Body of pancreas (tissue), 4 donors: ENCODE measurements around the gene ARHGEF33. TPM values are rescaled to one million over a fixed set of nuclear protein-coding genes. Genes with fewer than 3 reads are reported as not detected.

ENCODE experiments used
- ATAC-seq: fragments of 150-250 bp; one replicate; pipeline ENCODE4 v1.9.1; 2016
- DNase-seq, 4 donors: peaks; one replicate each; pipeline ENCODE4 v3.0.0-alpha.2; 2019
- H3K27ac ChIP-seq, 4 donors: fragments of 200-600 bp; sonication (generic); 1 replicate in 3 of 4; 2 replicates in 1 of 4; pipeline versions ENCODE4 v1.5.1 to v1.6.1; 2016 to 2019; ENCODE audit warnings: mild to moderate bottlenecking in 1 of 4, mixed read lengths in 1 of 4, moderate library complexity in 1 of 4
- H3K27me3 ChIP-seq, 2 donors: fragments of 200-600 bp; sonication (generic); one replicate each; pipeline ENCODE4 v1.6.0; 2016; ENCODE audit warnings: mild to moderate bottlenecking in 1 of 2
- H3K36me3 ChIP-seq, 2 donors: fragments of 200-600 bp; sonication (generic); replicated peaks in 1 of 2; 2 replicates each; pipeline ENCODE4 v1.5.1; 2016; ENCODE audit warnings: low read depth in 2 of 2; ENCODE audit not compliant: insufficient read depth in 1 of 2
- H3K4me1 ChIP-seq: fragments of 200-600 bp; sonication (generic); one replicate; pipeline ENCODE4 v1.6.0; 2016
- H3K4me3 ChIP-seq, 2 donors: fragments of 200-600 bp; sonication (generic); 1 replicate in 1 of 2; 2 replicates in 1 of 2; pipeline ENCODE4 v1.5.1; 2016 to 2019
- H3K9me3 ChIP-seq, 3 donors: fragments of 200-600 bp; sonication (generic); 1 replicate in 2 of 3; 2 replicates in 1 of 3; pipeline ENCODE4 v1.5.1; 2016
- POLR2A ChIP-seq, 3 donors: fragments of 450-650 bp; IDR thresholded peaks; one replicate each; pipeline ENCODE4 v1.6.1; 2016; ENCODE audit warnings: antibody characterized with exemption in 3 of 3, mild to moderate bottlenecking in 2 of 3
- WGBS, 2 donors: methylation state at CpG; one replicate each; pipeline ENCODE4 v1.1.5; 2017; 5-methylcytosine and 5-hydroxymethylcytosine counted together
- intact Hi-C: fragments of 100-400 bp; cut with DNase I; formaldehyde crosslinking; loops from one replicate; pipeline ENCODE4 v1.15.1; 2023
- total RNA-seq, 2 donors: library from RNA; depleted of rRNA; stranded (reverse); fragments of >200 nt; gene quantifications; one replicate each; pipeline ENCODE4 v1.1.0, GENCODE V29; 2016
- TF ChIP-seq, protein P1 (sequence below), 7 experiments: fragments of 450-650 bp in 4 of 7; fragments of 200-600 bp in 3 of 7; sonication (generic) in 3 of 7; IDR thresholded peaks; one replicate each; pipeline ENCODE4 v1.5.1; 2016 to 2019; ENCODE audit warnings: antibody characterized with exemption in 7 of 7

The ARHGEF33 gene
- total RNA-seq, 2 donors from 2014 or later, result 0.33 to 1.3 TPM

DNA sequence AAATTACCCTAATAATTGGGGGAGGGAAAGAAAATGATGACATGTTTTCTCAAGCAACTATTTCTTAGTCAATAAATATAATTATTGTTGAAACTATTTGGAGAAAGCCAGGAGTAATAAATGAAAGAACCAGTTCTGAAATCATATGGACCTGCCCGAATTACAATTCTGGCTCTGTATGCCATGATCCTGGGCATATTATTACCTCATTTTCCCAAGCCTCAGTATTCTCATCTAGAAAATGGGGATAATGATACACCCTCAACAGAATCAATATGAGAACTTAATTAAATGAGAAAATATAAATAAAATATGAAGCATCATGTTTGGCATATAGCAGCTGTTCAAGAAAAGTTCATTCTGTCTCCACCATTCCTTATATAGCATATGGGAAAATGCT, 22.9 kb downstream of the ARHGEF33 start:
- Histone ChIP-seq H3K4me1 (no peaks in the 10 kb centered on the region), H3K36me3 (no peaks in the 10 kb centered on the region), H3K9me3 (no peaks in the 10 kb centered on the region), H3K27ac (no peak overlapping the region), H3K4me3 (no peak overlapping the region), H3K27me3 (no peaks in the 10 kb centered on the region)
- intact Hi-C loops, result no loop called here
- ATAC-seq, result no peak
- DNase-seq, result no peak
- TF ChIP-seq, protein P1, sequence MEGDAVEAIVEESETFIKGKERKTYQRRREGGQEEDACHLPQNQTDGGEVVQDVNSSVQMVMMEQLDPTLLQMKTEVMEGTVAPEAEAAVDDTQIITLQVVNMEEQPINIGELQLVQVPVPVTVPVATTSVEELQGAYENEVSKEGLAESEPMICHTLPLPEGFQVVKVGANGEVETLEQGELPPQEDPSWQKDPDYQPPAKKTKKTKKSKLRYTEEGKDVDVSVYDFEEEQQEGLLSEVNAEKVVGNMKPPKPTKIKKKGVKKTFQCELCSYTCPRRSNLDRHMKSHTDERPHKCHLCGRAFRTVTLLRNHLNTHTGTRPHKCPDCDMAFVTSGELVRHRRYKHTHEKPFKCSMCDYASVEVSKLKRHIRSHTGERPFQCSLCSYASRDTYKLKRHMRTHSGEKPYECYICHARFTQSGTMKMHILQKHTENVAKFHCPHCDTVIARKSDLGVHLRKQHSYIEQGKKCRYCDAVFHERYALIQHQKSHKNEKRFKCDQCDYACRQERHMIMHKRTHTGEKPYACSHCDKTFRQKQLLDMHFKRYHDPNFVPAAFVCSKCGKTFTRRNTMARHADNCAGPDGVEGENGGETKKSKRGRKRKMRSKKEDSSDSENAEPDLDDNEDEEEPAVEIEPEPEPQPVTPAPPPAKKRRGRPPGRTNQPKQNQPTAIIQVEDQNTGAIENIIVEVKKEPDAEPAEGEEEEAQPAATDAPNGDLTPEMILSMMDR (IDR thresholded peaks at IDR 0.05), result no peak
- no peak for TF ChIP-seq POLR2A (IDR thresholded peaks at IDR 0.05)
- 71 to 76% methylated on average over 1 of the region's 1 CpG for WGBS, 2 donors

DNA sequence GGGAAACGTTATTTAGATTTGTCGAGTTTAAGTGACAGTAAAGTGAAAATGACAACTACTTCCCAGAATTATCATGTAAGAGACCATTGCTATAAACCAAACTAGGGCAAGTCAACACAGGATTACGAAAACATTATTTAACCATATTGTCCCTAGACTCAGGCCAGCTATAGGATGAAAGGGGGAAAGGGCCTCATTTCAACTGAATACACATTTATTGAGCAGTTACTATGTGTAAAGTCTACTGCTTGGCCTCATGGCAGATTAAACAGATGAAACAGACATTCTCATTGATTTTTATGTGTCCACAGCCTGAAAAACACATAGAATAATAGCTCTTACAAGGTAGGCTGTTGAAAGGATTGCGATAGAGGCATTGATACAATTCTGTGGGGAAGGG, 32.7 kb downstream of the ARHGEF33 start:
- Histone ChIP-seq H3K9me3 (no peaks in the 10 kb centered on the region), H3K36me3 (no peaks in the 10 kb centered on the region), H3K27ac (no peak overlapping the region), H3K4me1 (no peaks in the 10 kb centered on the region), H3K4me3 (no peak overlapping the region), H3K27me3 (no peaks in the 10 kb centered on the region)
- intact Hi-C loops, result no loop called here
- TF ChIP-seq, protein P1 (IDR thresholded peaks at IDR 0.05), result no peak
- TF ChIP-seq POLR2A (IDR thresholded peaks at IDR 0.05), result no peak
- 86 to 87% methylated on average over 4 of the region's 4 CpGs for WGBS, 2 donors
- ATAC-seq, result no peak
- no peak for DNase-seq

DNA sequence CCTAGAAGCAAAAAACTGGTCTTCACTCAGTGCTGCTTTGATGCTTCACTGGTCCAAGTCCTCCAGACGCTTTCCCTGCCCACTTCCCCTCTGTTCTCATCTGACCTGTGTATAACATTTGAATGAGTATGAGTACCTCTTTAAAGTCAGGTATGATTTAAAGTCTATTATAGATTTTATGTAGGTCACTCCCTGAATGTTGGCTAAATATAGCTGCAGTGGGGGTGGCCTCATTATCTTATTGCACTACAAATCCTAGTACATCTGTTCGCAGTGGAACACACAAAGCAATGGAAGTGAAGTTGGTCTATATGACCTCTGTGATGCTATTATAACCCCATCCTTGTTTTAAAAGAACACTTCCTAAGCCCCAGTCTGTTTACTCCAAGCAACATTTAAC, 33.2 kb downstream of the ARHGEF33 start:
- no peaks in the 10 kb centered on the region for H3K9me3 ChIP-seq
- no peak overlapping the region for H3K27ac ChIP-seq
- no peak overlapping the region for H3K4me3 ChIP-seq
- 91 to 97% methylated on average over 2 of the region's 2 CpGs for WGBS, 2 donors
- TF ChIP-seq, protein P1 (IDR thresholded peaks at IDR 0.05), result no peak
- no peak for TF ChIP-seq POLR2A (IDR thresholded peaks at IDR 0.05)
- no peaks in the 10 kb centered on the region for H3K4me1 ChIP-seq
- no peak for ATAC-seq
- DNase-seq, result no peak
- H3K36me3 ChIP-seq, result no peaks in the 10 kb centered on the region
- intact Hi-C loops, result no loop called here
- no peaks in the 10 kb centered on the region for H3K27me3 ChIP-seq

DNA sequence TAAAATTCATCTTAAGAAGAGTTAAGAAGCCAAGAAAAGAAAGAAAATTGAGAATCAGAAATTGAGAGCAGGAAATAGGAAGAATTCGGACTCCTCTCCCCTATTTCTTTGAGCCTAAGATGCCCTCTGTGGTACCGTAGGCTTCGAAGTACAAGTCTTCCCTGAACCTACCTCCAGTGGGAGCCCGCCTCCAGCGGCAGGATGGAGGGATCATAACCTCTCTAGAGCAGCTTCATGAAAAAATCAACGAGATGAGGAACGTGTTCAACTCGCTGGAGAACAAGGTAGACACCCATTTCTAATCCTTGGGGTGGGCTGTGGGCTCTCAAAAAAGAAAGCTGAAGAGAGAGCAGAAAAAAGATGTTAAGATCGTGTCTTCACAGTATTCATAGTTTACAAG, 36.3 kb downstream of the ARHGEF33 start:
- TF ChIP-seq POLR2A (IDR thresholded peaks at IDR 0.05), result no peak
- TF ChIP-seq, protein P1 (IDR thresholded peaks at IDR 0.05), result no peak
- ATAC-seq, result no peak

DNA sequence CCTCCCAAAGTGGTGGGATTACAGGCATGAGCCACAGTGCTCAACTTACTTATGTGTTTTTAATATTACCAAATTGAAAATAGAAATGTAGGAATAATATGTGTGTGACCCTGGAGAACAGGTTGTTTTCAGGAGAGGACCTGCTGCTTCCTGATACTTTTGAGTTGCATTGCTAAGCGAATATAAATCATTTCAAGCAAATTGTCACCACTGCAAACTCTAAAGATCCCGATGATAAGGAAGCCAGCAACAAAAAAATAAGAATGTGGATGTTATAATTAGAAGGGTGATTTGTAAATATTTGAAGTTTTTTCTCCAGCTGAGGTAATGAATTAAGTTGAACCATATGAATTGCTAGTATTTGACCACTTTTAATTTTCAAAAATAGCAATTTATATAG, 40.9 kb downstream of the ARHGEF33 start:
- H3K27ac ChIP-seq, result no peak overlapping the region
- WGBS, 2 donors, result 66 to 67% methylated on average over 2 of the region's 2 CpGs
- DNase-seq (no peak), ATAC-seq (no peak)
- intact Hi-C loops, result no loop called here
- TF ChIP-seq, protein P1 (IDR thresholded peaks at IDR 0.05), result no peak
- TF ChIP-seq POLR2A (IDR thresholded peaks at IDR 0.05), result no peak
- no peak overlapping the region for H3K4me3 ChIP-seq
- no peaks in the 10 kb centered on the region for H3K27me3 ChIP-seq
- H3K36me3 ChIP-seq, result no peaks in the 10 kb centered on the region
- no peaks in the 10 kb centered on the region for H3K9me3 ChIP-seq
- H3K4me1 ChIP-seq, result no peaks in the 10 kb centered on the region

More for the DNA sequence above, 36.3 kb downstream of the ARHGEF33 start:
- H3K9me3 ChIP-seq, result no peaks in the 10 kb centered on the region
- no peak overlapping the region for H3K4me3 ChIP-seq
- no peaks in the 10 kb centered on the region for H3K27me3 ChIP-seq
- no peak overlapping the region for H3K27ac ChIP-seq
- H3K36me3 ChIP-seq, result no peaks in the 10 kb centered on the region
- WGBS, 2 donors, result 63 to 69% methylated on average over 9 of the region's 9 CpGs
- intact Hi-C loops, result no loop called here
- DNase-seq, result no peak
- H3K4me1 ChIP-seq, result no peaks in the 10 kb centered on the region
